Hepatocyte (in vitro differentiated cells): ENCODE data around the gene RANBP3.

Source experiments
- EZH2phosphoT487 ChIP-seq: fragments of 200-600 bp; sonication (generic); IDR thresholded peaks from one replicate; pipeline ENCODE4 v1.6.1; 2018; ENCODE audit warnings: antibody characterized with exemption, mild to moderate bottlenecking, low read depth, moderate library complexity; ENCODE audit not compliant: unreplicated experiment, severe bottlenecking
- TF ChIP-seq, protein P1 (sequence below): fragments of 200-600 bp; sonication (generic); IDR thresholded peaks from 2 replicates; pipeline ENCODE4 v1.5.1; 2016; ENCODE audit warnings: antibody characterized with exemption, mild to moderate bottlenecking; ENCODE audit not compliant: poor library complexity

- TF ChIP-seq, protein P1, sequence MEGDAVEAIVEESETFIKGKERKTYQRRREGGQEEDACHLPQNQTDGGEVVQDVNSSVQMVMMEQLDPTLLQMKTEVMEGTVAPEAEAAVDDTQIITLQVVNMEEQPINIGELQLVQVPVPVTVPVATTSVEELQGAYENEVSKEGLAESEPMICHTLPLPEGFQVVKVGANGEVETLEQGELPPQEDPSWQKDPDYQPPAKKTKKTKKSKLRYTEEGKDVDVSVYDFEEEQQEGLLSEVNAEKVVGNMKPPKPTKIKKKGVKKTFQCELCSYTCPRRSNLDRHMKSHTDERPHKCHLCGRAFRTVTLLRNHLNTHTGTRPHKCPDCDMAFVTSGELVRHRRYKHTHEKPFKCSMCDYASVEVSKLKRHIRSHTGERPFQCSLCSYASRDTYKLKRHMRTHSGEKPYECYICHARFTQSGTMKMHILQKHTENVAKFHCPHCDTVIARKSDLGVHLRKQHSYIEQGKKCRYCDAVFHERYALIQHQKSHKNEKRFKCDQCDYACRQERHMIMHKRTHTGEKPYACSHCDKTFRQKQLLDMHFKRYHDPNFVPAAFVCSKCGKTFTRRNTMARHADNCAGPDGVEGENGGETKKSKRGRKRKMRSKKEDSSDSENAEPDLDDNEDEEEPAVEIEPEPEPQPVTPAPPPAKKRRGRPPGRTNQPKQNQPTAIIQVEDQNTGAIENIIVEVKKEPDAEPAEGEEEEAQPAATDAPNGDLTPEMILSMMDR, result no peak
- no peak for TF ChIP-seq EZH2phosphoT487
Measured at GRCh38 chr19:5995606-5996005, 17.7 kb upstream of the RANBP3 start.
